HCT116 (cell line): ENCODE results near the gene TFDP1. TPM values are rescaled to one million over a fixed set of nuclear protein-coding genes. Genes with fewer than 3 reads are reported as not detected.

Experiments
- ATAC-seq: fragments of 200-7000 bp; cut with Tn5 transposase; 2 replicates; pipeline ENCODE4 v1.9.1; 2020; ENCODE audit warnings: mild to moderate bottlenecking, moderate library complexity
- BruUV-seq: library from RNA; stranded (reverse); fragments of 400-500 nt; replicated peaks from 2 replicates; lab custom pipeline; 2021; lab: Mats Ljungman, UMichigan
- CTCF ChIA-PET: fragments of 300-600 bp; sonication (Branson Sonifier 250); formaldehyde crosslinking; loops from one replicate; lab custom pipeline; 2021; ENCODE audit warnings: antibody characterized with exemption; lab: Charles Lee
- POLR2A ChIA-PET: fragments of 300-600, 350-600 bp; sonication (Branson Sonifier 250); formaldehyde crosslinking; loops from one replicate; lab custom pipeline; 2021; ENCODE audit warnings: antibody characterized with exemption; lab: Charles Lee
- RAD21 ChIA-PET, 2 experiments: fragments of 300-600 bp; sonication (Branson Sonifier 250); formaldehyde crosslinking; loops; one replicate each; lab custom pipeline; 2023; ENCODE audit warnings: low total read pairs in 2 of 2; ENCODE audit not compliant: uncharacterized antibody in 2 of 2, unreplicated experiment in 2 of 2, low non-redundant PET in 1 of 2; lab: Charles Lee
- DNase-seq: peaks from one replicate; pipeline ENCODE4 v3.0.0-alpha.2; 2010; ENCODE audit warnings: low read depth, low spot score
- H2AFZ ChIP-seq: fragments of 200-600 bp; shearing (Covaris generic), sonication (generic); 2 replicates; pipeline ENCODE4 v1.6.1; 2017; ENCODE audit warnings: low read depth, mixed run types, mixed read lengths, antibody characterized with exemption, low read length; ENCODE audit not compliant: poor library complexity, severe bottlenecking
- H3K27ac ChIP-seq: 2 replicates; pipeline ENCODE4 v1.5.1; 2012; ENCODE audit warnings: low read depth, low read length
- H3K27me3 ChIP-seq: fragments of 200-600 bp; sonication (generic); 2 replicates; pipeline ENCODE4 v1.6.1; 2016; ENCODE audit warnings: mixed run types, low read length, mixed read lengths; ENCODE audit not compliant: insufficient read depth
- H3K36me3 ChIP-seq, 2 experiments: fragments of 200-500 bp in 1 of 2; fragments of 200-600 bp in 1 of 2; sonication (Bioruptor generic) in 1 of 2; sonication (generic) in 1 of 2; 2 replicates each; pipeline versions ENCODE4 v1.5.1 to v1.6.1; 2014 to 2016; ENCODE audit warnings: low read length in 2 of 2, inconsistent platforms in 1 of 2, mixed read lengths in 1 of 2, mixed run types in 1 of 2; ENCODE audit not compliant: insufficient read depth in 2 of 2, control insufficient read depth in 1 of 2
- H3K4me1 ChIP-seq, 2 experiments: fragments of 200-600 bp in 1 of 2; sonication (generic) in 1 of 2; 2 replicates each; pipeline versions ENCODE4 v1.5.1 to v1.6.1; 2012 to 2017; ENCODE audit warnings: low read length in 2 of 2, inconsistent platforms in 1 of 2, mild to moderate bottlenecking in 1 of 2, mixed read lengths in 1 of 2, mixed run types in 1 of 2, moderate library complexity in 1 of 2; ENCODE audit not compliant: insufficient read depth in 2 of 2, control insufficient read depth in 1 of 2
- H3K4me2 ChIP-seq: fragments of 200-600 bp; sonication (generic); 2 replicates; pipeline ENCODE4 v1.6.1; 2017; ENCODE audit warnings: mixed run types, low read length, mixed read lengths
- H3K4me3 ChIP-seq, 2 experiments: fragments of 200-600 bp in 1 of 2; sonication (generic) in 1 of 2; replicated peaks in 1 of 2; 2 replicates each; pipeline ENCODE4 v1.5.1; 2011 to 2016; ENCODE audit warnings: low read length in 2 of 2, control low read depth in 1 of 2, low read depth in 1 of 2, mild to moderate bottlenecking in 1 of 2, mixed read lengths in 1 of 2, mixed run types in 1 of 2
- H3K79me2 ChIP-seq: fragments of 200-600 bp; sonication (generic); 2 replicates; pipeline ENCODE4 v1.6.1; 2017; ENCODE audit warnings: mild to moderate bottlenecking, mixed run types, low read length, moderate library complexity, mixed read lengths; ENCODE audit not compliant: insufficient read depth
- H3K9ac ChIP-seq: fragments of 200-600 bp; sonication (generic); 2 replicates; pipeline ENCODE4 v1.6.1; 2016; ENCODE audit warnings: low read length, mixed read lengths
- H3K9me2 ChIP-seq: fragments of 200-600 bp; sonication (generic), shearing (Covaris generic); 2 replicates; pipeline ENCODE4 v1.6.1; 2017; ENCODE audit warnings: mixed run types, mild to moderate bottlenecking, moderate library complexity; ENCODE audit not compliant: insufficient read depth
- H3K9me3 ChIP-seq, 2 experiments: fragments of 200-500 bp in 1 of 2; fragments of 200-600 bp in 1 of 2; sonication (Bioruptor generic) in 1 of 2; sonication (generic) in 1 of 2; 2 replicates each; pipeline ENCODE4 v1.6.1; 2014 to 2017; ENCODE audit warnings: low read length in 2 of 2, mixed read lengths in 2 of 2, inconsistent platforms in 1 of 2, low read depth in 1 of 2, mild to moderate bottlenecking in 1 of 2, mixed run types in 1 of 2, moderate library complexity in 1 of 2; ENCODE audit not compliant: control insufficient read depth in 1 of 2, insufficient read depth in 1 of 2
- H4K20me1 ChIP-seq: fragments of 200-600 bp; sonication (generic), shearing (Covaris generic); 2 replicates; pipeline ENCODE4 v1.6.1; 2017; ENCODE audit warnings: mixed run types, mild to moderate bottlenecking, moderate library complexity; ENCODE audit not compliant: insufficient read depth
- CBX3 ChIP-seq: IDR thresholded peaks from 2 replicates; pipeline ENCODE4 v1.6.1; 2012; ENCODE audit warnings: low read depth
- CEBPB ChIP-seq: IDR thresholded peaks from 2 replicates; pipeline ENCODE4 v1.6.1; 2012; ENCODE audit warnings: low read depth
- EGR1 ChIP-seq: IDR thresholded peaks from 2 replicates; pipeline ENCODE4 v1.6.1; 2012; ENCODE audit warnings: low read depth
- ELF1 ChIP-seq: IDR thresholded peaks from 2 replicates; pipeline ENCODE4 v1.6.1; 2012; ENCODE audit warnings: low read depth, borderline replicate concordance
- EZH2 ChIP-seq: fragments of 200-600 bp; sonication (generic); IDR thresholded peaks from 2 replicates; pipeline ENCODE4 v1.6.1; 2017; ENCODE audit warnings: antibody characterized with exemption, mixed run types
- EZH2phosphoT487 ChIP-seq: fragments of 200-600 bp; IDR thresholded peaks from 2 replicates; pipeline ENCODE4 v1.6.1; 2018; ENCODE audit warnings: antibody characterized with exemption, borderline replicate concordance
- POLR2A ChIP-seq: IDR thresholded peaks from 2 replicates; pipeline ENCODE4 v1.7.0; 2011; ENCODE audit warnings: borderline replicate concordance; ENCODE audit not compliant: insufficient read depth, insufficient read length; ENCODE audit errors: extremely low read depth
- RAD21 ChIP-seq: IDR thresholded peaks from 2 replicates; pipeline ENCODE4 v1.6.1; 2012; ENCODE audit warnings: low read depth, mild to moderate bottlenecking
- REST ChIP-seq: IDR thresholded peaks from 2 replicates; pipeline ENCODE4 v1.6.1; 2012; ENCODE audit warnings: low read depth
- SIN3A ChIP-seq: IDR thresholded peaks from 2 replicates; pipeline ENCODE4 v1.6.1; 2012; ENCODE audit warnings: low read depth
- SP1 ChIP-seq: IDR thresholded peaks from 2 replicates; pipeline ENCODE4 v1.6.1; 2012; ENCODE audit warnings: low read depth
- SRF ChIP-seq: IDR thresholded peaks from 2 replicates; pipeline ENCODE4 v1.6.1; 2012; ENCODE audit warnings: low read depth
- YY1 ChIP-seq: IDR thresholded peaks from 2 replicates; pipeline ENCODE4 v1.6.1; 2011; ENCODE audit warnings: low read length, low read depth, moderate library complexity, mild to moderate bottlenecking; ENCODE audit not compliant: insufficient replicate concordance; ENCODE audit errors: extremely low read depth
- ZBTB33 ChIP-seq: IDR thresholded peaks from 2 replicates; pipeline ENCODE4 v1.6.1; 2011; ENCODE audit warnings: mild to moderate bottlenecking, low read length, moderate library complexity; ENCODE audit not compliant: insufficient replicate concordance; ENCODE audit errors: extremely low read depth
- intact Hi-C: fragments of 100-400 bp; cut with micrococcal nuclease; formaldehyde crosslinking; loops from 2 replicates; pipeline ENCODE4 v1.10.0; 2022
- total RNA-seq: library from RNA; stranded (reverse); gene quantifications from one replicate; pipeline ENCODE4 v1.2.1, GENCODE V29; 2021; ENCODE audit not compliant: unreplicated experiment

Gene TFDP1
- total RNA-seq, 1 experiment from 2014 or later: 169 TPM

- ChIA-PET CTCF (no interaction called here), RAD21 (no interaction called here), POLR2A (no interaction called here)
- no peak overlapping the region for H3K4me2 ChIP-seq
- intact Hi-C loops: no loop called here
- DNase-seq: no peak
- peaks cover 19 to 63% of the 10 kb centered on the region in 2 experiments for H3K36me3 ChIP-seq
- BruUV-seq: no TSS peak
- H2AFZ ChIP-seq: no peak overlapping the region
- no peak overlapping the region for H3K27ac ChIP-seq
- TF ChIP-seq EGR1 (no peak), SRF (no peak), REST (no peak), EZH2phosphoT487 (no peak), ELF1 (no peak), SP1 (no peak), CEBPB (no peak), EZH2 (no peak), SIN3A (no peak), CBX3 (no peak), ZBTB33 (no peak), POLR2A (no peak), YY1 (no peak), RAD21 (no peak)
- H3K4me1 ChIP-seq: no peaks in the 10 kb centered on the region
- no peak for ATAC-seq
- H3K9ac ChIP-seq: no peak overlapping the region
- no peak overlapping the region for H3K4me3 ChIP-seq
- H3K27me3 ChIP-seq: no peaks in the 10 kb centered on the region
- peaks cover 6% of the 10 kb centered on the region; the same call in 1 of the 2 replicates for H4K20me1 ChIP-seq
- H3K9me3 ChIP-seq: no peaks in the 10 kb centered on the region
- H3K79me2 ChIP-seq: peaks cover 80% of the 10 kb centered on the region
- no peaks in the 10 kb centered on the region for H3K9me2 ChIP-seq
These were observed 45.3 kb downstream of the TFDP1 start for GRCh38 chr13:113629866-113630265.
